HEK293 (cell line): ENCODE results near the gene ZNF536.

ENCODE experiments used
- CTCF ChIA-PET: fragments of 350-600 bp; formaldehyde crosslinking; extraction: SDS; loops from one replicate; lab custom pipeline; 2021; ENCODE audit warnings: antibody characterized with exemption; lab: Yijun Ruan, JAX
- POLR2A ChIA-PET: fragments of 300-600 bp; formaldehyde crosslinking; extraction: SDS; loops from one replicate; lab custom pipeline; 2020; ENCODE audit warnings: antibody characterized with exemption, inconsistent platforms; lab: Yijun Ruan, JAX
- H3K27ac ChIP-seq: fragments of 200-500 bp; sonication (Bioruptor generic); 2 replicates; pipeline ENCODE4 v1.5.1; 2014; ENCODE audit warnings: low read depth, low read length, control low read depth, inconsistent platforms; ENCODE audit errors: extremely low read depth
- H3K36me3 ChIP-seq, 2 experiments: fragments of 200-500 bp in 1 of 2; sonication (Bioruptor generic) in 1 of 2; 1 replicate in 1 of 2; 2 replicates in 1 of 2; pipeline ENCODE4 v1.5.1; 2014 to 2017; ENCODE audit warnings: inconsistent platforms in 2 of 2, low read length in 2 of 2; ENCODE audit not compliant: control insufficient read depth in 2 of 2, insufficient read depth in 1 of 2
- H3K4me1 ChIP-seq: fragments of 200-500 bp; sonication (Bioruptor generic); 2 replicates; pipeline ENCODE4 v1.5.1; 2014; ENCODE audit warnings: mild to moderate bottlenecking, low read length, inconsistent platforms; ENCODE audit not compliant: control insufficient read depth, insufficient read depth
- H3K4me3 ChIP-seq: 2 replicates; pipeline ENCODE4 v1.5.1; 2011; ENCODE audit warnings: low read depth, mild to moderate bottlenecking, control low read depth, low read length, moderate library complexity
- H3K9me3 ChIP-seq: fragments of 200-500 bp; sonication (Bioruptor generic); 2 replicates; pipeline ENCODE4 v1.5.1; 2014; ENCODE audit warnings: low read depth, low read length, inconsistent platforms; ENCODE audit not compliant: control insufficient read depth, insufficient read depth
- BCL11A ChIP-seq: fragments of 450-650 bp; formaldehyde crosslinking; IDR thresholded peaks from 2 replicates; pipeline ENCODE4 v1.5.1; 2016; ENCODE audit warnings: low read depth, missing biosample characterization, missing genetic modification characterization
- GLI4 ChIP-seq: fragments of 450-650 bp; formaldehyde crosslinking; IDR thresholded peaks from 2 replicates; pipeline ENCODE4 v1.5.1; 2016; ENCODE audit warnings: missing biosample characterization, missing genetic modification characterization
- HOXD13 ChIP-seq: sonication (generic); formaldehyde crosslinking; IDR thresholded peaks from 2 replicates; pipeline ENCODE4 v1.8.0; 2022; ENCODE audit warnings: missing genetic modification reagents, borderline replicate concordance
- KLF8 ChIP-seq: fragments of 450-650 bp; formaldehyde crosslinking; IDR thresholded peaks from 2 replicates; pipeline ENCODE4 v1.5.1; 2016; ENCODE audit warnings: missing biosample characterization, missing genetic modification characterization
- PRDM1 ChIP-seq: fragments of 450-650 bp; formaldehyde crosslinking; IDR thresholded peaks from 2 replicates; pipeline ENCODE4; 2016; ENCODE audit warnings: missing biosample characterization, missing genetic modification characterization
- SP3 ChIP-seq: fragments of 450-650 bp; formaldehyde crosslinking; IDR thresholded peaks from 2 replicates; pipeline ENCODE4 v1.5.1; 2016; ENCODE audit warnings: missing biosample characterization, missing genetic modification characterization
- YY1 ChIP-seq: fragments of 450-650 bp; formaldehyde crosslinking; IDR thresholded peaks from 2 replicates; pipeline ENCODE4 v1.5.1; 2018; ENCODE audit warnings: missing biosample characterization, missing genetic modification characterization
- YY2 ChIP-seq: fragments of 450-650 bp; formaldehyde crosslinking; IDR thresholded peaks from 2 replicates; pipeline ENCODE4 v1.5.1; 2016; ENCODE audit warnings: missing biosample characterization, missing genetic modification characterization
- ZBTB21 ChIP-seq: fragments of 450-650 bp; formaldehyde crosslinking; IDR thresholded peaks from 2 replicates; pipeline ENCODE4 v1.5.1; 2017; ENCODE audit warnings: missing biosample characterization, missing genetic modification characterization
- ZFP37 ChIP-seq: fragments of 450-650 bp; formaldehyde crosslinking; IDR thresholded peaks from 2 replicates; pipeline ENCODE4 v1.5.1; 2016; ENCODE audit warnings: missing biosample characterization, missing genetic modification characterization
- ZNF112 ChIP-seq: fragments of 450-650 bp; formaldehyde crosslinking; IDR thresholded peaks from 2 replicates; pipeline ENCODE4 v1.5.0; 2017; ENCODE audit warnings: missing biosample characterization, missing genetic modification characterization
- ZNF138 ChIP-seq: fragments of 450-650 bp; formaldehyde crosslinking; IDR thresholded peaks from 2 replicates; pipeline ENCODE4 v1.5.1; 2016; ENCODE audit warnings: missing biosample characterization, missing genetic modification characterization, borderline replicate concordance
- ZNF155 ChIP-seq: fragments of 450-650 bp; formaldehyde crosslinking; IDR thresholded peaks from 2 replicates; pipeline ENCODE4 v1.5.1; 2016; ENCODE audit warnings: missing biosample characterization, missing genetic modification characterization
- ZNF169 ChIP-seq: fragments of 450-650 bp; formaldehyde crosslinking; IDR thresholded peaks from 2 replicates; pipeline ENCODE4 v1.5.1; 2016; ENCODE audit warnings: missing biosample characterization, missing genetic modification characterization
- ZNF175 ChIP-seq: fragments of 450-650 bp; formaldehyde crosslinking; IDR thresholded peaks from 2 replicates; pipeline ENCODE4 v1.5.1; 2016; ENCODE audit warnings: missing biosample characterization, missing genetic modification characterization
- ZNF19 ChIP-seq: fragments of 450-650 bp; formaldehyde crosslinking; IDR thresholded peaks from 2 replicates; pipeline ENCODE4; 2016; ENCODE audit warnings: missing biosample characterization, missing genetic modification characterization, low read depth
- ZNF302 ChIP-seq: fragments of 450-650 bp; formaldehyde crosslinking; IDR thresholded peaks from 2 replicates; pipeline ENCODE4 v1.5.1; 2016; ENCODE audit warnings: missing biosample characterization, missing genetic modification characterization, low read depth
- ZNF324 ChIP-seq: fragments of 450-650 bp; formaldehyde crosslinking; IDR thresholded peaks from 2 replicates; pipeline ENCODE4 v1.5.1; 2016; ENCODE audit warnings: missing biosample characterization, missing genetic modification characterization
- ZNF341 ChIP-seq: fragments of 450-650 bp; formaldehyde crosslinking; IDR thresholded peaks from 2 replicates; pipeline ENCODE4; 2016; ENCODE audit warnings: low read depth, missing biosample characterization, missing genetic modification characterization
- ZNF366 ChIP-seq: fragments of 450-650 bp; formaldehyde crosslinking; conservative IDR thresholded peaks from 2 replicates; pipeline ENCODE4 v1.5.1; 2016; ENCODE audit warnings: missing biosample characterization, missing genetic modification characterization
- ZNF426 ChIP-seq: fragments of 450-650 bp; formaldehyde crosslinking; IDR thresholded peaks from 2 replicates; pipeline ENCODE4 v1.5.1; 2017; ENCODE audit warnings: missing biosample characterization, missing genetic modification characterization, mild to moderate bottlenecking, inconsistent platforms, moderate library complexity
- ZNF433 ChIP-seq: fragments of 450-650 bp; formaldehyde crosslinking; IDR thresholded peaks from 2 replicates; pipeline ENCODE4 v1.5.1; 2016; ENCODE audit warnings: missing biosample characterization, missing genetic modification characterization, low read depth
- ZNF558 ChIP-seq: fragments of 450-650 bp; formaldehyde crosslinking; IDR thresholded peaks from 2 replicates; pipeline ENCODE4 v1.5.1; 2016; ENCODE audit warnings: missing biosample characterization, missing genetic modification characterization
- ZNF623 ChIP-seq: fragments of 450-650 bp; formaldehyde crosslinking; IDR thresholded peaks from 2 replicates; pipeline ENCODE4 v1.5.1; 2016; ENCODE audit warnings: missing biosample characterization, missing genetic modification characterization
- ZNF626 ChIP-seq: fragments of 450-650 bp; sonication (Bioruptor Pico); formaldehyde crosslinking; IDR thresholded peaks from 2 replicates; pipeline ENCODE4 v1.5.1; 2018; ENCODE audit warnings: missing biosample characterization, missing genetic modification characterization, inconsistent platforms
- ZNF707 ChIP-seq: fragments of 450-650 bp; formaldehyde crosslinking; IDR thresholded peaks from 2 replicates; pipeline ENCODE4 v1.5.1; 2016; ENCODE audit warnings: missing biosample characterization, missing genetic modification characterization
- ZSCAN4 ChIP-seq: fragments of 450-650 bp; formaldehyde crosslinking; IDR thresholded peaks from 2 replicates; pipeline ENCODE4 v1.5.1; 2017; ENCODE audit warnings: missing biosample characterization, missing genetic modification characterization
- TF ChIP-seq, protein P1 (sequence below): fragments of 450-650 bp; formaldehyde crosslinking; IDR thresholded peaks from 2 replicates; pipeline ENCODE4 v1.5.1; 2016; ENCODE audit warnings: missing biosample characterization, missing genetic modification characterization, low read depth
- TF ChIP-seq, protein P2 (sequence below): fragments of 450-650 bp; formaldehyde crosslinking; IDR thresholded peaks from 2 replicates; pipeline ENCODE4 v1.5.1; 2016; ENCODE audit warnings: missing biosample characterization, missing genetic modification characterization

The ZNF536 gene

GRCh38 chr19:30366282-30366681 is 5.9 kb upstream of the ZNF536 start:
- ChIA-PET POLR2A (no interaction called here), CTCF (interaction anchor here (1.0 kb wide), 1 partner anchor 508 kb away, joined by 3 read pairs; no protein-coding TSS in a partner anchor)
- TF ChIP-seq BCL11A (tag by site-specific recombination) (no peak), ZNF366 (tag by site-specific recombination) (peak; percentile 94), ZNF426 (tag by site-specific recombination) (no peak), ZNF324 (tag by site-specific recombination) (no peak)

GRCh38 chr19:30367006-30367405 is 5.2 kb upstream of the ZNF536 start:
- TF ChIP-seq ZNF169 (no peak), ZNF155 (tag by site-specific recombination) (no peak), ZNF175 (tag by site-specific recombination) (no peak), PRDM1 (tag by site-specific recombination) (no peak), ZNF626 (tag by site-specific recombination) (no peak), KLF8 (tag by site-specific recombination) (no peak)
- TF ChIP-seq, all 188 proteins: peak for 0
- no peaks in the 10 kb centered on the region for H3K9me3 ChIP-seq
- ChIA-PET POLR2A (no interaction called here), CTCF (no interaction called here)
- H3K27ac ChIP-seq, result no peak overlapping the region
- peaks cover 12% of the 10 kb centered on the region for H3K4me1 ChIP-seq
- H3K36me3 ChIP-seq, result no peaks in the 10 kb centered on the region; a peak in 1 of 3 replicates
- no peak overlapping the region for H3K4me3 ChIP-seq

More at GRCh38 chr19:30366282-30366681, 5.9 kb upstream of the ZNF536 start:
- no peak overlapping the region for H3K27ac ChIP-seq
- peaks cover 12% of the 10 kb centered on the region for H3K4me1 ChIP-seq
- H3K9me3 ChIP-seq, result no peaks in the 10 kb centered on the region
- H3K4me3 ChIP-seq, result no peak overlapping the region
- no peaks in the 10 kb centered on the region; a peak in 1 of 3 replicates for H3K36me3 ChIP-seq

GRCh38 chr19:30367421-30367820 is 4.8 kb upstream of the ZNF536 start:
- ChIA-PET CTCF (no interaction called here), POLR2A (no interaction called here)
- Histone ChIP-seq H3K9me3 (no peaks in the 10 kb centered on the region), H3K4me1 (peaks cover 12% of the 10 kb centered on the region), H3K27ac (no peak overlapping the region)
- TF ChIP-seq ZNF707 (tag by site-specific recombination) (no peak), HOXD13 (CRISPR knock-in tag) (no peak), YY2 (tag by site-specific recombination) (no peak), ZNF112 (tag by site-specific recombination) (no peak), ZFP37 (tag by site-specific recombination) (no peak), GLI4 (no peak), ZNF341 (tag by site-specific recombination) (no peak), YY1 (tag by site-specific recombination) (no peak), ZNF623 (tag by site-specific recombination) (no peak), ZBTB21 (tag by site-specific recombination) (no peak), SP3 (no peak), ZNF19 (tag by site-specific recombination) (no peak), ZNF138 (tag by site-specific recombination) (no peak), ZNF433 (tag by site-specific recombination) (no peak), ZNF175 (tag by site-specific recombination) (no peak), ZSCAN4 (tag by site-specific recombination) (no peak), ZNF302 (tag by site-specific recombination) (no peak), ZNF558 (no peak)
- TF ChIP-seq, protein P1, sequence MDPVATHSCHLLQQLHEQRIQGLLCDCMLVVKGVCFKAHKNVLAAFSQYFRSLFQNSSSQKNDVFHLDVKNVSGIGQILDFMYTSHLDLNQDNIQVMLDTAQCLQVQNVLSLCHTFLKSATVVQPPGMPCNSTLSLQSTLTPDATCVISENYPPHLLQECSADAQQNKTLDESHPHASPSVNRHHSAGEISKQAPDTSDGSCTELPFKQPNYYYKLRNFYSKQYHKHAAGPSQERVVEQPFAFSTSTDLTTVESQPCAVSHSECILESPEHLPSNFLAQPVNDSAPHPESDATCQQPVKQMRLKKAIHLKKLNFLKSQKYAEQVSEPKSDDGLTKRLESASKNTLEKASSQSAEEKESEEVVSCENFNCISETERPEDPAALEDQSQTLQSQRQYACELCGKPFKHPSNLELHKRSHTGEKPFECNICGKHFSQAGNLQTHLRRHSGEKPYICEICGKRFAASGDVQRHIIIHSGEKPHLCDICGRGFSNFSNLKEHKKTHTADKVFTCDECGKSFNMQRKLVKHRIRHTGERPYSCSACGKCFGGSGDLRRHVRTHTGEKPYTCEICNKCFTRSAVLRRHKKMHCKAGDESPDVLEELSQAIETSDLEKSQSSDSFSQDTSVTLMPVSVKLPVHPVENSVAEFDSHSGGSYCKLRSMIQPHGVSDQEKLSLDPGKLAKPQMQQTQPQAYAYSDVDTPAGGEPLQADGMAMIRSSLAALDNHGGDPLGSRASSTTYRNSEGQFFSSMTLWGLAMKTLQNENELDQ (tag by site-specific recombination), result no peak
- TF ChIP-seq, protein P2, sequence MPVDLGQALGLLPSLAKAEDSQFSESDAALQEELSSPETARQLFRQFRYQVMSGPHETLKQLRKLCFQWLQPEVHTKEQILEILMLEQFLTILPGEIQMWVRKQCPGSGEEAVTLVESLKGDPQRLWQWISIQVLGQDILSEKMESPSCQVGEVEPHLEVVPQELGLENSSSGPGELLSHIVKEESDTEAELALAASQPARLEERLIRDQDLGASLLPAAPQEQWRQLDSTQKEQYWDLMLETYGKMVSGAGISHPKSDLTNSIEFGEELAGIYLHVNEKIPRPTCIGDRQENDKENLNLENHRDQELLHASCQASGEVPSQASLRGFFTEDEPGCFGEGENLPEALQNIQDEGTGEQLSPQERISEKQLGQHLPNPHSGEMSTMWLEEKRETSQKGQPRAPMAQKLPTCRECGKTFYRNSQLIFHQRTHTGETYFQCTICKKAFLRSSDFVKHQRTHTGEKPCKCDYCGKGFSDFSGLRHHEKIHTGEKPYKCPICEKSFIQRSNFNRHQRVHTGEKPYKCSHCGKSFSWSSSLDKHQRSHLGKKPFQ (tag by site-specific recombination), result no peak
- TF ChIP-seq, all 188 proteins: peak for 0
- Histone ChIP-seq H3K4me3 (no peak overlapping the region), H3K36me3 (no peaks in the 10 kb centered on the region; a peak in 1 of 3 replicates)
